Iris pigment epithelial cell (primary cell): ENCODE data around the gene GPR183.

ENCODE experiments used
- DNase-seq: peaks from one replicate; pipeline ENCODE4 v3.0.0-alpha.2; 2011; ENCODE audit warnings: low read depth

The GPR183 gene

DNA sequence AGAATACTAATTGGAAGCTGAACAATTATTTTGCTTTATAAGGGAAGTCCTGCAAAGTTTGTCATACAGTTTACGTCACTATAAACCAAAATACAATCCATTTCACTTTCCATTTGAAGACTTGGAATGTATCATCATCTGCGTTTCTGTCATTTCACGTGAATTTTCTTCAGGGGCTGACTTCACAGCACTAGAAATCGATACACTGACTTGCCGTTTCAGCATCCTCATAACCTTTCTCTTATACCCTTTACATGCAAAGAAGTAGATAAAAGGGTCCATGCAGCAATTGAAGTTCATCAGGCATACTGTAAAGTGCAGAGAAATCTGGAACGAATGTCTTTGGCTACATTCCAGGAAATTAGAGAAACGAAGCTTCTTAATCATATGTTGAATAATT lies 12.2 kb downstream of the GPR183 start:
- no peak for DNase-seq

- no peak for DNase-seq
Measured at GRCh38 chr13:99294198-99294597, 13.0 kb downstream of the GPR183 start.

DNA sequence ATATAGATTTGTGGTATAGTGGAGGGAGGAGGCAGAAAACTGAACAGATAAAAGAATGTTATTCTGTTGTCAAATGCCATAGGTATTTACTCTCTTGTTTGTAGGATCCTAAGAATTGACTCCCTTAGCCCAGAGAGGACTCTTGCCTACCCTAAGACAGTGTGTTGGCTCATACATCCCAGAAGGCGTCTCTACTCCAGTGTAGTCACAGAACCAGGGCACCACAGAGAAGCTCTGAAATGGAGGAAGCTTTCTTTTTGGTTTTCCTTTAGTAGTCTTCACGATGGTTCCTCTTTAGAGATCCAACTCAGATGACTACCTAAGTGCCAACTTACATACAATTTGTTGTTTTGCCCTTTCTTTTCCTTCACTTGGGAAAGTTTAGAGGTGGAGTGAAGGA lies 14.0 kb downstream of the GPR183 start:
- no peak for DNase-seq

GRCh38 chr13:99290894-99291293 lies 16.3 kb downstream of the GPR183 start:
- DNase-seq, result no peak

- DNase-seq, result no peak
Measured at GRCh38 chr13:99289674-99290337, 17.4 kb downstream of the GPR183 start.

DNA sequence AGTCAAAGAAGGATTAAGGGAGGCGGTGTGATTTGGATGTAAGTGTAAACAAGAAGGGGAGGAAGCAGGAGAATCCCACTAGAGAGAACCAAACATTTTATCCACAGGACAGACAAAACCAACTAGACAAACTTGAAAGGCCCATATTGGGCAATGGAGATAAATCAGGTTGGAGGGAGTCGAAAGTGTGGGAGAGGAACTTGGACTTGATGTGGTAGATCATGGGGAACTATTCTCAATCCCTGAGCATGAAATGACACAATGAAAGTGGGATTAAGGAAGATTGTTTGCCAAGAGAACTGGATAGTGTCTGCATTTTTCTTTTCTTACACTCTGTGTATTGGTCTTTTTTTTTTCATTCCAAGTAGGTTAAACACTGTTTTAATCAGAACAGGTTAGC lies 17.9 kb downstream of the GPR183 start:
- no peak for DNase-seq

- no peak for DNase-seq
Measured at GRCh38 chr13:99288089-99288488, 19.1 kb downstream of the GPR183 start.

GRCh38 chr13:99287551-99287950 lies 19.6 kb downstream of the GPR183 start:
- no peak for DNase-seq

DNA sequence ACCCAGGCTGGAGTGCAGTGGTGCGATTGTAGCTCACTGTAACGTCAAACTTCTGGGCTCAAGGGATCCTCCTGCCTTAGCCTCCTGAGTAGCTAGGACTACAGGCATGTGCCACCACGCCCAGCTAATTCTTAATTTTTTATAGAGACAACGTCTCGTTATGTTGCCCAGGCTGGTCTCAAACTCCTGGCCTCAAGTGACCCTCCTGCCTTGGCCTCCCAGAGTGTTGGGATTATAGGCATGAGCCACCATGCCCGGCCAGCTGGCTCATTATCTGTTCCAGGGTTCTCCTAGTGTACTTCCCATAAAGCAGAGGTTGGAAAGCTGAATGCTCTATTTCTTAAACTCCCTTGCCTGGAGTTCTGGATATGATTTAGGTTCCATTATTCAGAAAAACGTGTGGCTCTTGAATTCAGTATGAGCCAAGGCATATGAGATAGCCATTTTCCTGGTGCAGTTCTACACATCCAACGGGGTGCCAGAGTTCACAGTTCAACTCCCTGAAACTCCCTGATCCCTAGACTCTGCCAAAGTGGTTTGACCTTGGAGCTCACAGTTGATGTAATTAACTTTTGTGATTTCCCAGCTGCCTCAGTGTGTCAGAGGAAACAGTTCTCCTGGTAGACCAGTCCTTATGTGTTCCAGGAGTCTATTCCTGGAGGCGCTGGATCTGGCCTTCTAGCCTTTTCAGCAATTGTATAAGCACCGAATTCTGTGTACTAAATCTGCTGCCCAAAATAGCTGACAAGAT lies 21.6 kb downstream of the GPR183 start:
- no peak for DNase-seq

GRCh38 chr13:99282264-99283231 lies 24.7 kb downstream of the GPR183 start:
- DNase-seq, result no peak

GRCh38 chr13:99281811-99282263 lies 25.4 kb downstream of the GPR183 start:
- DNase-seq, result no peak

- DNase-seq, result peak; percentile 46
Measured at GRCh38 chr13:99280166-99280565, 27.0 kb downstream of the GPR183 start.

DNA sequence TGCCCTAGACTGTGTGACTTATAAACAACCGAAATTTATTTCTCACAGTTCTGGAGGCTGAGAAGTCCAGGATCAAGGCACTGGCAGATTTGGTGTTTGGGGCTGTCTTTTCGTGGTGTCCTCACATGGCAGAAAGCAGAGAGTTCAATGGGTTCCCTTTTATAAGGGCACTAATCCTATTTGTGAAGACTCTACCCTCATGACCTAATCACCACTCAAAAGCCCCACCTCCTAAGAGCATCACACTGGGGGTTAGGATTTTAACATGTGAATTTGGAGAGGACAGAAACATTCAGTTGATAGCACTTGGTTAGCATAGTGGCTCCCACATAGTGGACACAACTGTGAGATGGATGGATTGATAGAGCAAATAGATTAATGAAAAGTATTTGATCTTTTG lies 27.6 kb downstream of the GPR183 start:
- no peak for DNase-seq

- no peak for DNase-seq
Measured at GRCh38 chr13:99278843-99279242, 28.4 kb downstream of the GPR183 start.

- no peak for DNase-seq
Measured at GRCh38 chr13:99278200-99278599, 29.0 kb downstream of the GPR183 start.

- DNase-seq, result no peak
Measured at GRCh38 chr13:99277629-99278028, 29.6 kb downstream of the GPR183 start.

DNA sequence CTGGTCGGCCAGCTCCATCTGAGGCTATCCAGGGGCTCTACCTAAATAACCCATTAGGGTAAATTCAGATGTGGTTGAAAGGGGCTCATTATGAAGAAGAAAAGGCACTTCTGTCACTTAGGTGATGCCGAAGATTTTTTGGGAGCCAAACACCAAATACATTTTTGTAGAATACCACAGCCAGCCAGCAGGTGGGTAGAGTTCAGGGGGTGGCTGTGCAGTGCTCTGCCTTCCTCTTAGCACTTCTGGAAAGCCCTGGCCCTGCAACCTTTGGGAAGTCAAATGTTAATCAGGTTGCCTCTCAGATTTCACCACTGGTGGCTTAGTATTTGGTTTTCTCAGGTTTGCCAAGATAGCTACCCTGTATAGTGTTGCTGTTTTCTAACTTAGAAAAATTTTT lies 30.5 kb downstream of the GPR183 start:
- no peak for DNase-seq

DNA sequence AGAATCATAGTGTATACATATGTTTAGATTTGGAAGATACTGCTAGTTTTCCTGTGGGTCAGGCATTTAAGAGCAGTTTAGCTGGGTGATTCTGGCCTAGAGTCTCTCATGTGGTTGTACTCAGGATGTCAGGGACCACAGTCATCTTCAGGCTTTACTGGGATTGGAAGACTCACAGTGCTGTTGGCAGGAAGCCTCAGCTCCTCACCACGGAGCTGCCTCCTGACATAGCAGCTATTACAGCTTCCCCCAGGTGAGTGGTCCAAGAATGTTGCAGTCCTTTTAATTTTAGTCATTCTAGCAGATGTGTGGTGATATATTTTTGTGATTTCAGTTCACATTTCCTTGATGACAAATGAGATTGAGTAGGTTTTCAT lies 32.1 kb downstream of the GPR183 start:
- peak; percentile 86 for DNase-seq

- DNase-seq, result no peak
Measured at GRCh38 chr13:99273128-99273527, 34.1 kb downstream of the GPR183 start.

DNA sequence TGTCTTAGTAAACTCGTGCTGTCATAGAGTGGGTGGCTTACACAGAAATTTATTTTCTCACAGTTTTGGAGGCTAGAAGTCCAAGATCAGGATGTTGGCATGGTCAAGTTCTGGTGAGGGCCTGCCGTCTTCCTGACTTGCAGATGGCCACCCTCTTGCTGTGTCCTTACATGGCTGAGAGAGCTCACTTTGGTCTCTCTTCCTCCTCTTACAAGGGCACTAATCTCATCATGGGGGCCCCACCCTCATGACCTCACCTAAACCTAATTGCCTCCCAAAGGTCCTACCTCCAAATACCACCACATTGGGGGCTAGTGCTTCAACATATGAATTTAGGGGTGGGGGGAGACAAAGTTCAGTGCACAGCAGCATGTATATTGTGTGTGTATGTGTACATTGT lies 34.7 kb downstream of the GPR183 start:
- no peak for DNase-seq

- DNase-seq, result no peak
Measured at GRCh38 chr13:99271249-99271648, 36.0 kb downstream of the GPR183 start.

GRCh38 chr13:99270518-99270917 lies 36.7 kb downstream of the GPR183 start:
- DNase-seq, result no peak
